Gastrocnemius medialis (tissue), 4 donors: ENCODE measurements around the gene VPS4A. TPM values are rescaled to one million over a fixed set of nuclear protein-coding genes. Genes with fewer than 3 reads are reported as not detected.
A peak's percentile ranks its signal among the peaks of the same experiment; 100 is the strongest.

Experiments
- ATAC-seq, 2 donors: fragments of 150-250 bp; one replicate each; pipeline ENCODE4 v1.9.1; 2016
- DNase-seq, 2 donors: peaks; one replicate each; pipeline ENCODE4 v3.0.0-alpha.2; 2019
- H3K27ac ChIP-seq, 4 donors: fragments of 200-600 bp; sonication (generic); 1 replicate in 1 of 4; 2 replicates in 3 of 4; pipeline ENCODE4 v1.5.1; 2016 to 2018; ENCODE audit warnings: mild to moderate bottlenecking in 2 of 4, moderate library complexity in 1 of 4
- H3K27me3 ChIP-seq, 3 donors: fragments of 200-600 bp; sonication (generic) in 2 of 3; 1 replicate in 1 of 3; 2 replicates in 2 of 3; pipeline versions ENCODE4 v1.5.1 to v1.6.0; 2016 to 2019; ENCODE audit warnings: mild to moderate bottlenecking in 1 of 3, moderate library complexity in 1 of 3
- H3K36me3 ChIP-seq, 2 donors: fragments of 200-600 bp; sonication (generic) in 1 of 2; one replicate each; pipeline ENCODE4 v1.5.1; 2017 to 2018
- H3K4me1 ChIP-seq, 2 donors: fragments of 200-600 bp; sonication (generic) in 1 of 2; one replicate each; pipeline ENCODE4 v1.5.1; 2016 to 2017; ENCODE audit warnings: mild to moderate bottlenecking in 2 of 2
- H3K4me3 ChIP-seq, 4 donors: fragments of 200-600 bp; sonication (generic) in 3 of 4; 1 replicate in 1 of 4; 2 replicates in 3 of 4; pipeline ENCODE4 v1.5.1; 2016 to 2019; ENCODE audit warnings: mild to moderate bottlenecking in 2 of 4
- H3K9me3 ChIP-seq, 3 donors: fragments of 200-600 bp; sonication (generic) in 2 of 3; 1 replicate in 1 of 3; 2 replicates in 2 of 3; pipeline ENCODE4 v1.5.1; 2016 to 2019
- POLR2A ChIP-seq, 2 donors: fragments of 450-650 bp; IDR thresholded peaks; one replicate each; pipeline ENCODE4 v1.6.1; 2017; ENCODE audit warnings: antibody characterized with exemption in 2 of 2, mild to moderate bottlenecking in 2 of 2, moderate library complexity in 2 of 2
- in situ Hi-C, 4 donors: fragments of 200-750 bp; cut with MboI; loops; one replicate each; pipeline versions ENCODE4 v1.15.0 to v1.8.0; 2017; ENCODE audit warnings: low sequenced_read_pairs in 4 of 4
- intact Hi-C: fragments of 100-400 bp; cut with DNase I; formaldehyde crosslinking; loops from one replicate; pipeline ENCODE4 v1.15.1; 2023; ENCODE audit warnings: low total_unique reads
- total RNA-seq, 4 donors: library from RNA; depleted of rRNA; stranded (reverse); fragments of >200 nt; gene quantifications; one replicate each; pipeline versions ENCODE4 v1.1.0 to v1.2.3, GENCODE V29; 2016
- TF ChIP-seq, protein P1 (sequence below), 5 experiments: fragments of 450-650 bp in 3 of 5; fragments of 200-600 bp in 2 of 5; sonication (generic) in 2 of 5; IDR thresholded peaks in 4 of 5; conservative IDR thresholded peaks in 1 of 5; 1 replicate in 4 of 5; 2 replicates in 1 of 5; pipeline ENCODE4 v1.5.1; 2016 to 2019; ENCODE audit warnings: antibody characterized with exemption in 5 of 5, mild to moderate bottlenecking in 3 of 5, moderate library complexity in 3 of 5

VPS4A gene
- total RNA-seq, 4 donors from 2014 or later, result 53.3 to 112 (median 70.1) TPM

DNA sequence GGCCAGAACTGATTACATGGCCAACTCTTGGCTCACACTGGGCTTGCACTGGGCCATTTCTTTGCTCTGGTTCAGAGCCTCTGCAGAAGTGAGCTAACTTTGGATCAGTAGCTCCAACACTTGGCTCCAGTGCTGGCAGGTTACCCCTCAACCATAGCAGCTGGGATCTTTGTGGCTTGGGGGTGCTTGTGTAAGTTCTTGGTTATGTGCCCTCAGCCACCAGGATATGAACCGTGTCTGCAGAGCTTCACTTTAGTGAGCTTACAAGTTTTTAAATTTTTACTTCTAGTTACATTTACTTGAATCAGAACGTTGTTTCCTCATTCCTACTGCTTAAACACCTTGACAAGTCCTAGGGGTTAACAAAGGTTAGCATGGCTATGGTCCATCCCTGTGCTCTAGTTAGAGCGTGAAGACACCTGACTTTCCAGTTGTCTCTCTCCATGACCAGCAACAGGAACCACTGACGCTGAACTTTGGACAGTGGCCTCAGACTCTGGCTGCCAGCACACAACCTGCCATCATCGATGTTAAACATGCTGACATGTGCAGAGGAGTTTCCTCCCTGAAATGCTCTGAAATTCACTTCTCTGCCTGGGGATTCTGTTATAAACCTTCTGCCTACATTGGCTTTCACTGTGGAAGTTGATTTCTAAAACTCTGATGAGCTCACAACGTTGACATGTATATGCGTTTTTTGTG is 15.2 kb downstream of the VPS4A start:
- Histone ChIP-seq H3K9me3 (no peaks in the 10 kb centered on the region), H3K4me3 (no peak overlapping the region), H3K27ac (peak overlapping the region; percentile 82 to 99 (median 95)), H3K4me1 (peaks cover 54 to 71% of the 10 kb centered on the region in 2 donors), H3K36me3 (peaks cover 0 to 30% of the 10 kb centered on the region in 2 donors), H3K27me3 (no peaks in the 10 kb centered on the region)
- no peak for TF ChIP-seq POLR2A (IDR thresholded peaks at IDR 0.05)
- TF ChIP-seq, protein P1, sequence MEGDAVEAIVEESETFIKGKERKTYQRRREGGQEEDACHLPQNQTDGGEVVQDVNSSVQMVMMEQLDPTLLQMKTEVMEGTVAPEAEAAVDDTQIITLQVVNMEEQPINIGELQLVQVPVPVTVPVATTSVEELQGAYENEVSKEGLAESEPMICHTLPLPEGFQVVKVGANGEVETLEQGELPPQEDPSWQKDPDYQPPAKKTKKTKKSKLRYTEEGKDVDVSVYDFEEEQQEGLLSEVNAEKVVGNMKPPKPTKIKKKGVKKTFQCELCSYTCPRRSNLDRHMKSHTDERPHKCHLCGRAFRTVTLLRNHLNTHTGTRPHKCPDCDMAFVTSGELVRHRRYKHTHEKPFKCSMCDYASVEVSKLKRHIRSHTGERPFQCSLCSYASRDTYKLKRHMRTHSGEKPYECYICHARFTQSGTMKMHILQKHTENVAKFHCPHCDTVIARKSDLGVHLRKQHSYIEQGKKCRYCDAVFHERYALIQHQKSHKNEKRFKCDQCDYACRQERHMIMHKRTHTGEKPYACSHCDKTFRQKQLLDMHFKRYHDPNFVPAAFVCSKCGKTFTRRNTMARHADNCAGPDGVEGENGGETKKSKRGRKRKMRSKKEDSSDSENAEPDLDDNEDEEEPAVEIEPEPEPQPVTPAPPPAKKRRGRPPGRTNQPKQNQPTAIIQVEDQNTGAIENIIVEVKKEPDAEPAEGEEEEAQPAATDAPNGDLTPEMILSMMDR (IDR thresholded peaks at IDR 0.05 in 4 of 5, conservative IDR thresholded peaks at IDR 0.05 in 1 of 5), result no peak
- in situ Hi-C loops, result no loop called here
- ATAC-seq (peak; percentile 64 to 69), DNase-seq (peak; percentile 60 to 79)
- intact Hi-C loops, result no loop called here

DNA sequence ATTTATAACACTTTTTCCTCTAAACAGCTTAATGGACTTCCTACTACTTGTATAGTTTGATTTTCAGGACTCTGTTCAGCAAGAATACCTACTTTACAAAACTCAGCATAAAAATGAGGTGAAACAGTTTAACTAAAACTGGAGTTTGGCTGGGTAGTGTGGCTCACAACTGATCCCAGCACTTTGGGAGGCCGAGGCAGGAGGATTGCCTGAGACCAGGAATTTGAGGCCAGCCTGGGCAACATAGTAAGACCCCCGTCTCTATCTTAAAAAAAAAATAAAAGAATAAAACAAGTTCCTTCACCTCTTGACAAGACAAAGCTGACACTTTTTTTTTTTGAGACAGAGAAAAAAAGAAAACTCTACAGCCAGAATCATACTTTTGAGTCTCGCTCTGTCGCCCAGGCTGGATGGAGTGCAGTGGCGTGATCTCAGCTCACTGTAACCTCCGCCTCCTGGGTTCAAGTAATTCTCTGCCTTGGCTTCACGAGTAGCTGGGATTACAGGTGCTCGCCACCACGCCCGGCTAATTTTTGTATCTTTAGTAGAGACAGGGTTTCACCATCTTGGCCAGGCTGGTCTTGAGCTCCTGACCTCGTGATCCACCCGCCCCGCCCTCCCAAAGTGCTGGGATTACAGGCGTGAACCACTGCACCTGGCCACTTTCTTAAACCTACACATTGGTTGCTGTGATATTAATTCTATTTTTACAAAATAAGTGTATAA is 16.6 kb downstream of the VPS4A start:
- Histone ChIP-seq H3K4me1 (peaks cover 54 to 72% of the 10 kb centered on the region in 2 donors), H3K27ac (peak overlapping the region; percentile 82 to 99 (median 95)), H3K36me3 (peaks cover 0 to 28% of the 10 kb centered on the region in 2 donors), H3K9me3 (no peaks in the 10 kb centered on the region), H3K27me3 (no peaks in the 10 kb centered on the region), H3K4me3 (peak overlapping the region in 2 of 4 donors; percentile 8 to 100)
- in situ Hi-C loops, result no loop called here
- intact Hi-C loops, result no loop called here
- DNase-seq (no peak), ATAC-seq (no peak)
- TF ChIP-seq, protein P1 (IDR thresholded peaks at IDR 0.05 in 4 of 5, conservative IDR thresholded peaks at IDR 0.05 in 1 of 5), result no peak
- no peak for TF ChIP-seq POLR2A (IDR thresholded peaks at IDR 0.05)

DNA sequence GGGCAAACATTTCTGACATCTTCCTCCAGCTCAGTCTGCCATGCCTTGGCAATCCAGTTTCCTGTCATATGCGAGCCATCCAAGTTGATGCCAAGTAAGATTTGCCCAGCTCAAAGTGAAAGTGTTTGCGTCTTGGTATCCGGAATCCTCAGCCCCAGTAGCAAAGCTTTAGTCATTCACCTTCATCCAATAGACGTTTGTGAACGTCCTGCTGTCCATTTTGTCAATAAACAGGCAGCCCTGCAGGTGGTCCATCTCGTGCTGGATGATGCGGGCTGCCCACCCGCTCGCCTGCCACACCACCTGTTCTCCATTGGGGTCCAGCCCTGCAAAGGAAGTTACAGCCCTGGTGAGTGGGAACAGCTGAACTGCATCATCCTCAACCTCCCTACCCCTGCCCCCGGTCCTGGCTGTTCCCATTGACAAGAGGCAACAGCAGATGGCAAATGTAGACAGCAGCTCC is 17.7 kb downstream of the VPS4A start:
- H3K4me1 ChIP-seq, result peaks cover 54 to 65% of the 10 kb centered on the region in 2 donors
- TF ChIP-seq POLR2A (IDR thresholded peaks at IDR 0.05), result no peak
- TF ChIP-seq, protein P1 (IDR thresholded peaks at IDR 0.05 in 4 of 5, conservative IDR thresholded peaks at IDR 0.05 in 1 of 5), result no peak
- H3K27me3 ChIP-seq, result no peaks in the 10 kb centered on the region
- DNase-seq (no peak), ATAC-seq (peak in 1 of 2 donors; percentile 19)
- H3K4me3 ChIP-seq, result peak overlapping the region; percentile 73 to 100 (median 93)
- peak overlapping the region; percentile 82 to 99 (median 95) for H3K27ac ChIP-seq
- in situ Hi-C loops, result no loop called here
- no peaks in the 10 kb centered on the region for H3K9me3 ChIP-seq
- intact Hi-C loops, result no loop called here
- peaks cover 0 to 29% of the 10 kb centered on the region in 2 donors for H3K36me3 ChIP-seq

DNA sequence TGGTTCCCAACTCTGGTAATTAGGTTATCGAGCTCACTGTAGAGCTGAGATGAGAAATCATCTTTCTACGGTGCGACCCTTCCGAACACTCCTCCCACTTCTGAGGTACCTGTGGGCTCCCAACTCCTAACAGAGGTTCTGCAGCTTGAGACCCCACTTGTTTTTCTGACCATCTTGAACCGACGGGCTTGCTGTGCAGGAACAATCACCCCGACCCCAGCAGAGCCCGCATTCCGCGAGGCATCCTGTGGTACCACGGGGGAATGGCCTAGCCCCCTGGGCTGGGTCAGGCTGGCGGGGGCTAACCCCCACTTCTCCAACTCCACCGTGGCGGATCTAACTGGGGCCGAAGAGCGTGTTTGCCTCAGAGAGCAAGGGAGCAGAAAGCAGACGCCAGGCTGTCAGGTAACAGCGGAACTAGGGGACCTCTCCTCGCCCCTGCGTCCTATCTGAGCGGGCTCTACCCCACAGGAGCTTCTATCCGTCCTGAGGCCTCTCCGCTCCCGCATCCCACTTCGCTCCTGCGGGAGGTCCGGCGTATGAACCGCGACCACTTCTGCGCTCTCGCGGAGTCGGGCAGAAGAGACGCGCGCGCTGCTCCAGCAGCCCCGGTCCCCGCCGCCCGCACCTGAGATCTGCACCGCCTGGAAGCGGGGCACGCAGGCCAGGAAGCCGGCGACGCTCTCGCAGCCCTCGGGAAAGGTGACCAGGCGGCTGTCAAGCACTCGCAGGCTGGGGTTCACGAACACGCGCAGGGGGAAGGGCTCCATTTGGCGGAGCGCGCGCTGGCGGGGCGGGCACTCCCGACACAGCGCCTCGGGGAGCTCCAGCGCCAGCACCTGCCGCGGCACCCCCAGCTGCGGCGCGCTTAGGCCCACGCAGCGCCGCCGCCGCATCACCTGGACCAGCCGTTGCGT is 18.5 kb downstream of the VPS4A start:
- DNase-seq (no peak), ATAC-seq (peak; percentile 34 to 42)
- in situ Hi-C loops (no loop called here), intact Hi-C loops (loop anchor here (1.0 kb wide), 2 partner anchors 10 to 18 kb away; partner anchors contain the start of genes COG8, NIP7 and VPS4A)
- H3K9me3 ChIP-seq, result no peaks in the 10 kb centered on the region
- peak overlapping the region; percentile 82 to 99 (median 95) for H3K27ac ChIP-seq
- H3K4me1 ChIP-seq, result peaks cover 49 to 61% of the 10 kb centered on the region in 2 donors
- no peak for TF ChIP-seq POLR2A (IDR thresholded peaks at IDR 0.05)
- TF ChIP-seq, protein P1 (IDR thresholded peaks at IDR 0.05 in 4 of 5, conservative IDR thresholded peaks at IDR 0.05 in 1 of 5), result no peak
- H3K27me3 ChIP-seq, result no peaks in the 10 kb centered on the region
- H3K36me3 ChIP-seq, result peaks cover 0 to 31% of the 10 kb centered on the region in 2 donors
- H3K4me3 ChIP-seq, result peak overlapping the region; percentile 73 to 100 (median 93)
